Prostate gland (tissue), 2 donors: ENCODE results near the gene NOTCH1.

Experiments
- CTCF ChIP-seq, 4 experiments: fragments of 200-600 bp in 2 of 4; fragments of 450-650 bp in 2 of 4; sonication (generic) in 2 of 4; IDR thresholded peaks; 1 replicate in 3 of 4; 2 replicates in 1 of 4; pipeline ENCODE4 v1.5.1; 2016 to 2019; ENCODE audit warnings: antibody characterized with exemption in 4 of 4, mild to moderate bottlenecking in 2 of 4, moderate library complexity in 2 of 4
- POLR2AphosphoS5 ChIP-seq: sonication (generic); formaldehyde crosslinking; IDR thresholded peaks from one replicate; pipeline ENCODE4 v1.6.1; 2017; ENCODE audit warnings: antibody characterized with exemption

- TF ChIP-seq POLR2AphosphoS5 (peak; percentile 47), CTCF (IDR thresholded peaks at IDR 0.05) (peak; percentile 97 to 98 (median 98))
Measured at GRCh38 chr9:136488247-136489214, 57.3 kb downstream of the NOTCH1 start.
